Right lobe of liver (tissue), 4 donors: ENCODE measurements around the gene ANKRD13A.

Experiments used
- POLR2A ChIP-seq: fragments of 450-650 bp; IDR thresholded peaks from one replicate; pipeline ENCODE4 v1.6.1; 2017; ENCODE audit warnings: antibody characterized with exemption, mild to moderate bottlenecking
- TF ChIP-seq, protein P1 (sequence below), 4 donors: fragments of 200-600 bp in 3 of 4; fragments of 450-650 bp in 1 of 4; IDR thresholded peaks; one replicate each; pipeline versions ENCODE4 v1.5.1 to v1.8.0; 2016 to 2022; ENCODE audit warnings: antibody characterized with exemption in 4 of 4, mild to moderate bottlenecking in 2 of 4
- donor health status: DM: no; HTN: no; CAD: no.
- donor health status: DM: no; HTN: no; CAD: no.
- donor health status: DM: no; HTN: yes; CAD: no.

DNA sequence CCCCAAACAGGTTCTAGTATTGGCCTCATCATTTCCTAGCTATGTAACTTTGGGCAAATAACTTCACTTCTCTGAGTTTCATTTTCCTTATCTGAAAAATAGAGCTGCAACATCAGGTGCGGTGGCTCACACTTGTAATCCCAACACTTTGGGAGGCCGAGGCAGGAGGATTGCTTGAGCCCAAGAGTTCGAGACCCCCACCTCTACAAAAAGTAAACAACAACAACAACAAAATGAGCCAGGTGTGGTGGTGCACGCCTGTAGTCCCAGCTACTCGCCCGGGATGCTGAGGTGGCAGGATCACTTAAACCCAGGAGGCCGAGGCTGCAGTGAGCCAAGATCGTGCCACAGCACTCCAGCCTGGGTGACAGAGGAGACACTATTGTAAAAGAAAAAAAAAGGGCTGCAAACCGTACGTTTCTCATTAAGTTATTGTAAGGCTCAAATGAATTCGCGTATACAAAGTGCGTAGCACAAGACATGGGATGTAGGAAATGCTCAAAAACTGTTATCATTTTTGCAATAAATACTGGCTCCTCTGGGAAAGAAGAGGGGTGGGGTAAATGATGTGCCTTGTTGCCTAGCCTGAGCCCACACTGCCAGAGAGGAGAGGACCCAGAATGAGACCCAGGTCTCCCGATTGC, 48.2 kb downstream of the ANKRD13A start:
- TF ChIP-seq, protein P1, sequence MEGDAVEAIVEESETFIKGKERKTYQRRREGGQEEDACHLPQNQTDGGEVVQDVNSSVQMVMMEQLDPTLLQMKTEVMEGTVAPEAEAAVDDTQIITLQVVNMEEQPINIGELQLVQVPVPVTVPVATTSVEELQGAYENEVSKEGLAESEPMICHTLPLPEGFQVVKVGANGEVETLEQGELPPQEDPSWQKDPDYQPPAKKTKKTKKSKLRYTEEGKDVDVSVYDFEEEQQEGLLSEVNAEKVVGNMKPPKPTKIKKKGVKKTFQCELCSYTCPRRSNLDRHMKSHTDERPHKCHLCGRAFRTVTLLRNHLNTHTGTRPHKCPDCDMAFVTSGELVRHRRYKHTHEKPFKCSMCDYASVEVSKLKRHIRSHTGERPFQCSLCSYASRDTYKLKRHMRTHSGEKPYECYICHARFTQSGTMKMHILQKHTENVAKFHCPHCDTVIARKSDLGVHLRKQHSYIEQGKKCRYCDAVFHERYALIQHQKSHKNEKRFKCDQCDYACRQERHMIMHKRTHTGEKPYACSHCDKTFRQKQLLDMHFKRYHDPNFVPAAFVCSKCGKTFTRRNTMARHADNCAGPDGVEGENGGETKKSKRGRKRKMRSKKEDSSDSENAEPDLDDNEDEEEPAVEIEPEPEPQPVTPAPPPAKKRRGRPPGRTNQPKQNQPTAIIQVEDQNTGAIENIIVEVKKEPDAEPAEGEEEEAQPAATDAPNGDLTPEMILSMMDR (IDR thresholded peaks at IDR 0.05): no peak
- TF ChIP-seq POLR2A: no peak
